Sciatic nerve (tissue), 2 donors: ENCODE results near the gene UVRAG. TPM values are rescaled to one million over a fixed set of nuclear protein-coding genes. Genes with fewer than 3 reads are reported as not detected.
A peak's percentile ranks its signal among the peaks of the same experiment; 100 is the strongest.

ENCODE experiments used
- ATAC-seq: fragments of 200-7000 bp; cut with Tn5 transposase; one replicate; pipeline ENCODE4 v1.9.1; 2020; ENCODE audit warnings: mild to moderate bottlenecking, moderate library complexity
- DNase-seq: peaks from one replicate; pipeline ENCODE4 v3.0.0-alpha.2; 2020; ENCODE audit warnings: low spot score
- intact Hi-C: fragments of 100-400 bp; cut with DNase I; formaldehyde crosslinking; loops from one replicate; pipeline ENCODE4 v1.14.2; 2022
- total RNA-seq: library from RNA; stranded (reverse); fragmentation: NEBNext Ultra II Directional; extraction: Animal tissue kit (Norgen Biotek cat#: 25700); gene quantifications from one replicate; pipeline ENCODE4 v1.2.1, GENCODE V29; 2021
- donor health status: DM: no; HTN: no; CAD: no.
- donor health status: DM: no; HTN: no; CAD: no.

The UVRAG gene
- total RNA-seq, 1 donor from 2014 or later, result 39.2 TPM

DNA sequence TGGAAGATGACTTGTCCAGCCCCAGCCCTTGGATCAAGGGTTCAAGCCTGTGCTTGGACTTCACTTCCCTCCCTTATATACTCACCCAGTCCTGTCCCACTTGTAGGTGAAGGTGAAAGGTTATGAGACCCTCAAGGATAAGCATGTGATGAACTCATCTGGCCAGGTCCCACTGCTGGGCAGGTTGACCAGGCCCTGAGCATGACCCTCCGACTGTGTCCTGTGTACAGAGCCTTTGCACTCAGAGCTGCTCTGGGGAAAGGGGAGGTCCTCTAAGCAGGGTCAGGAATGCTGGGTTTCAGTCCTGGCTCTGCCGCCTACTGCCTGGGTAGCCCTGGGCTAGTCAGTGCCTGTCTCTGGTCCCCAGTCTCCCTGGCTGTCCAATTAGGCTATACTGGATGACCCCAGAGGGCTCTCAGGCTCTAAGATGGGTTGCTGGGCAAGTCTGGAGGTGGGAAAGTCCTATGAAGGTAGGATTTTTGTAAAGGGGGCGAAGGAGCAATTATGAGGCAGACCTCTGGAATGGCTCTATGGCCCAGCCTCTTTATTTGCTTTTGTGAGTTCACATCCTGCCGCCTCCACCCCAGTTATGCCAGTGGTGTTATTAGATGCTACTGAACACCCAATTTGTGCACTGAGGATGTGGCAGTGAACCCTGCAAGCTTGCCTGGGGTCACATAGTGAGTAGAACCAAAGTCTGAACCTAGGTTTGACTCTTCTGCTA is 32.3 kb upstream of the UVRAG start:
- DNase-seq (no peak), ATAC-seq (no peak)
- intact Hi-C loops, result no loop called here

GRCh38 chr11:75783416-75784084 is 31.5 kb upstream of the UVRAG start:
- no peak for DNase-seq
- intact Hi-C loops, result no loop called here
- ATAC-seq, result no peak

- intact Hi-C loops, result no loop called here
- no peak for DNase-seq
- no peak for ATAC-seq
These were observed 30.9 kb upstream of the UVRAG start for GRCh38 chr11:75784085-75784478.

DNA sequence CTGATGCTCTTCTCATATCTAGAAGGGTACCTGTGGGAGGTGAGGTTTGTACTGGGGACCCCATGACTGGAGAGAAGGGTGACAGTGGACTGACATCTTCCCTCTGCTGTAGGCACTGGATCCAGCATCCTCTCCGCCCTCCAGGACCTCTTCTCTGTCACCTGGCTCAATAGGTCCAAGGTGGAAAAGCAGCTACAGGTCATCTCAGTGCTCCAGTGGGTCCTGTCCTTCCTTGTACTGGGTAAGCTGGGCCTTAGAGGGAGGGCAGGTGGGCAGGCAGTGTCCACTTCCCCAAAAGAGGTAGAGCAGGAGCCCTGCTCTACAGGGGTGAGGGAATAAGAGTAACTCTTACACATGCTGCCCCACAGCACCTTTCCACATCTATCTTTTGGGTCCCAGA is 30.5 kb upstream of the UVRAG start:
- no peak for ATAC-seq
- intact Hi-C loops, result no loop called here
- no peak for DNase-seq

DNA sequence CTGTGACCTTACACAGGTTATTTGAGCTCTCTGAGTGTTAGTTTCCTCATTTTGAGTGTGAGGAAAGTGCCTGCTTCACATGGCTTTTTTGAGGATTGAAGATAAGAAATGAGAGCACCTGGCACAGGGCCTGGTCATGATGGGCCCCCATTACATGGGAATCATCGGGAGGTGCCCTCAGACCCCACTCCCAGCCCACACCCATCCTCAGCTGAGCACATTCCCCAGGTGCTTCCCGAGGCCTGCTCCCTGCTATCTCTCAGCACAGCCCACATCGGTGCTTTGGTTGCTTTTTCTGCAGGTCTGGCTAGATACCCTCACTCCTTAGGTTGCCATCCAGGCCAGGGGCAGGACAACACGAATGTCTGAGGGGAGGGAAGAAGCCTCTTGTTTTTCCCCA is 29.8 kb upstream of the UVRAG start:
- intact Hi-C loops, result no loop called here
- DNase-seq (no peak), ATAC-seq (no peak)

DNA sequence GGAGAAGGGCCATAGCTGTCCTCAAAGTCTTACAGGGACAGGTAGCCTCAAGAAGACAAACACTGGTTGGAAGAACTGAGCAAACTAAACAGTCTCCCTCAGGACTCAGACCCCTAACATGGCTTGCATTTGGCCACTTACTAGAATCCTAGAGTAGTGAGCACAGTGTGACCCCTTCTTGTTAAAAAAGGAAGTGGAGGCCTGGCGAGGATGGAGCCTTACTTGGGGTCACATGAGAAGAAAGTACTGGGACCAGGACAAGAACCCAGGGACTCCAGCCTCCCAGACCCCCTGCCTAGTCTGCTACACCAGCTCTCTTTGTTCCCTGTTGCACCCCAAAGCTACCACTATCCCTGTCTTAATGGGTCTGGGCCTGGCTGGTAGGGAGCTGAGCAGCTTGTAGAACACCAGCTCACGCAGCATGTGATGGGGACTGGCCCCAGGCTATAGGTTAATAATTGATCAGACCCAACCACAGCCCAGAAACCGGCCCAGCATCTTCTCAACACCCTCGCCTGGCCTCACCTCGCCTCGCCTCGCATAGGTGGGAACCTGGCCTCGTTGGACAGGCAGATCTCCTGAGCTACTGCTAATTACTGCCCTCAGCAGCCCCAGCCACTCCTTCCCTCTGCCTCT is 28.8 kb upstream of the UVRAG start:
- intact Hi-C loops, result no loop called here
- ATAC-seq, result no peak
- DNase-seq, result no peak

- DNase-seq (no peak), ATAC-seq (no peak)
- intact Hi-C loops, result no loop called here
These were observed 25.5 kb upstream of the UVRAG start for GRCh38 chr11:75789521-75789920.

- no peak for ATAC-seq
- intact Hi-C loops, result no loop called here
- DNase-seq, result no peak
These were observed 24.0 kb upstream of the UVRAG start for GRCh38 chr11:75790986-75791385.

GRCh38 chr11:75792127-75792731 is 22.8 kb upstream of the UVRAG start:
- ATAC-seq, result no peak
- DNase-seq, result no peak
- intact Hi-C loops, result no loop called here

DNA sequence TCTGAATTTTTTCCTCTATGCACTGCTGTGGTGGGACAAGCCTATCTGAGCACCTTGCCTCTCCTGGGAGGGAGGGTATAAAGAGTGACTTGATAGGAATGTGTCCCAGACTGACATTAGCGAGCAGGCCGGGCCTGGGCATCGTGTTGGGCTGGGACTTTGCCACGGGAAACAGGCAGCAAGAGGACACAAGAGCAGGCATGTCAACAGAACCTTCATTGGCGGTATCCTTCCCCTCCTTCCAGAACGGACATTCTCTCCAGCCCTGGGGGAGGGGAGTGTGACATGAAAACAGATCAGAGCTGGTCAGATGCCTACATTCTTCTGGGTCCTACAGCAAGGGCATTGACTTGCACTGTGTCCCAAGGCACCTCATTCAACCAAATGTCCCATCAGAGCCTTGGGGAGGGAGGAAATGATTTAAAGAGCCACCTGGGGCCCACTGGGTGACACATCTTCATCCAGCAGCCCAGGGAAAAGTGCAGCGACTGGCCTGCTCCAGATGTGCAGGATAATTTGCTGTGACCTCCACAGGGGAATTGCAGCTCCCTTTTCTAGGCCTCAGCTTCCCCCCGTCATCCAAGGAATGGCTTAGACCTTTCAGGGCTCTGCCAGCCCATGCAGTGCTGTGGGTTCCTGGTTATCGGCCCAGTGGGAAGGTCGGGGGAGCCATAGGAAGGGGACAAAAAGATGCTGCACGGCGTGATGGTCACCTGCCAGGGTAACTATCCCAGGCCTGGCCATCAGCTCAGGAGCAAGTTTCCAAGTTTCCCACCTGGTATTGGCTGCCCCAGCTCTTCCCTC is 21.8 kb upstream of the UVRAG start:
- intact Hi-C loops, result no loop called here
- peak; percentile 20 for ATAC-seq

DNA sequence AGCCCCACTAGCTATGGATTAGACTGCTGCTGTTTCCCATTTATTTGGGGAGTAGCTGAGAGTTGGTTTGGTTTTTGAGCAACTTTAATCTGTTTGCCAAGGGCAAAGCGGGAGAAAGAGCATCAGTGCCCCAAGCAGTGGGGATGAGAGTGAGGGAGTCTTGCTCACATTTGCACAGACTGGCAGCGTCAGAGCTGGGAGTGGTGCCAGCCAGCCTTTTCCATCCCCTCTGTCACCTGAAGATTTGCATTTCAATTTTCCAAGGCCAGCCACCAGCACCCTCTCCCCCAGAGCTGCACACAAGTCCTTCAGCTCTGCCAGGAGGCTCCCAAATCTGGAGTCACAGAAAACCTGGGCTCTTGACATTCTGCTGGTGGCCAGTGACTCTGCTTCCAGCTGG is 21.0 kb upstream of the UVRAG start:
- DNase-seq (no peak), ATAC-seq (no peak)
- intact Hi-C loops, result no loop called here

More for the DNA sequence above, 21.8 kb upstream of the UVRAG start:
- no peak for DNase-seq

DNA sequence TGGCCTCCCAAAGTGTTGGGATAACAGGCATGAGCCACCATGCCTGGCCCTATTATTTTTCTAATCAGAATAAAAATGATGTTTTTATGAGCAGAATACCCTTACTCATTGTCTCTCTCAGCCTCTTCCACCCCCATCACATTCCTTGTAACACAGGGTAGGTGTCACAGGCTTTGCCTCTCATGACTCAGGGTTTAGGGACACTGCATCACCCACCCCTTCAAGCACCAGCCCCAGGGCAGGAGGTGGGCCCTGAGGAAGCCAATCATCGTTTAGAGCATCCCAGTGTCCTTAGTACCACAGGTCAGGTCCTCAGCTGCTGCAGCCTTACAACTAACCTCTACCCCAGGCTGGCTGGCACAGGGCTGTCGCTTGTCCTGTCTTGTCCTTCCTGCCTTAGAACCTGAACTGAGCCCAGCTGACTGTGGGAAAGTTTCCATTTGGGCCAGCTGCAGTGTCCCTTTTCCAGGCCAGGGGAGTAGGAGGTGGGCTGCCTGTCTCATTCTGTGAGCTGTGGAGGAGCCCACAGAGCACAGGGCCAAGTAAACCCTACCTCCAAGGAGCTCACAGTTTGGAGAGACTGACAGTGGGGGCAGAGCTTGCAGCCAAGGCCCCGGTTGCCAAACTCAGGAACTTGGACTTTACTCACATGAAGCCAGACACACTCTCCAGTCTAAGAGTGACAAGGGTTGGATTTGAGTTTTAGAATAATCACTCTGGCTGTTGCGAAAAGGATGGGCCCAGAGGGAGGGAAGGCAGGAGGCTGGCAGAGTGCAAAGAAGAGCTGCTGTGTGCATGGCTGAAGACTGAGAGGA is 19.5 kb upstream of the UVRAG start:
- ATAC-seq, result peak; percentile 8
- intact Hi-C loops, result no loop called here
- no peak for DNase-seq

GRCh38 chr11:75796091-75796435 is 18.9 kb upstream of the UVRAG start:
- intact Hi-C loops, result no loop called here
- no peak for DNase-seq

DNA sequence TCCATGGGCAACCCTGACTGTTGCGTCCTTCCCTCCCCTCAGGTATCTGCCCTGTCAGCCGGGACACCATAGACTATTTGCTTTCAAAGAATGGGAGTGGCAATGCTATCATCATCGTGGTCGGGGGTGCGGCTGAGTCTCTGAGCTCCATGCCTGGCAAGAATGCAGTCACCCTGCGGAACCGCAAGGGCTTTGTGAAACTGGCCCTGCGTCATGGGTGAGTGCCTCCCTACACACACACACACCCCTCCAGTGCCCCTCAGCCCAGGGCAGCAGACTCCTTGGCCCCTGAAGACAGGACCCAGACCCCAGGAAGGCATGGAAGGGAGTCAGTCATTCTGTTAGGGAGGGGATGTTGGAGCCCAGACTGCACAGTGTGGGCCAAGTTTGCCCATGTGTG is 17.9 kb upstream of the UVRAG start:
- intact Hi-C loops, result no loop called here
- DNase-seq (no peak), ATAC-seq (no peak)

More at GRCh38 chr11:75796091-75796435, 18.9 kb upstream of the UVRAG start:
- no peak for ATAC-seq

GRCh38 chr11:75797792-75798191 is 17.2 kb upstream of the UVRAG start:
- no peak for DNase-seq
- intact Hi-C loops, result no loop called here
- no peak for ATAC-seq

GRCh38 chr11:75800136-75800675 is 14.8 kb upstream of the UVRAG start:
- intact Hi-C loops, result loop anchor here (10.0 kb wide), 1 partner anchor 65 kb away; no protein-coding TSS in a partner anchor
- DNase-seq, result no peak
- ATAC-seq, result no peak

DNA sequence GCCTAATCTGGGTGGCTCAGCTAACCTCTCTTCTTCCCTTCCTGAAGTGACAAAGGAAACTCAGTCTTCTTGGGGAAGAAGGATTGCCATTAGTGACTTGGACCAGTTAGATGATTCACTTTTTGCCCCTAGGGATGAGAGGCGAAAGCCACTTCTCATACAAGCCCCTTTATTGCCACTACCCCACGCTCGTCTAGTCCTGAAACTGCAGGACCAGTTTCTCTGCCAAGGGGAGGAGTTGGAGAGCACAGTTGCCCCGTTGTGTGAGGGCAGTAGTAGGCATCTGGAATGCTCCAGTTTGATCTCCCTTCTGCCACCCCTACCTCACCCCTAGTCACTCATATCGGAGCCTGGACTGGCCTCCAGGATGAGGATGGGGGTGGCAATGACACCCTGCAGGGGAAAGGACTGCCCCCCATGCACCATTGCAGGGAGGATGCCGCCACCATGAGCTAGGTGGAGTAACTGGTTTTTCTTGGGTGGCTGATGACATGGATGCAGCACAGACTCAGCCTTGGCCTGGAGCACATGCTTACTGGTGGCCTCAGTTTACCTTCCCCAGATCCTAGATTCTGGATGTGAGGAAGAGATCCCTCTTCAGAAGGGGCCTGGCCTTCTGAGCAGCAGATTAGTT is 14.2 kb upstream of the UVRAG start:
- peak; percentile 31 for ATAC-seq
- intact Hi-C loops, result loop anchor here (10.0 kb wide), 1 partner anchor 64 kb away; no protein-coding TSS in a partner anchor
- no peak for DNase-seq
